Glutamatergic neuron (in vitro differentiated cells): ENCODE results near the gene LIM2. TPM values are rescaled to one million over a fixed set of nuclear protein-coding genes. Genes with fewer than 3 reads are reported as not detected.

Source experiments
- DNase-seq: peaks from one replicate; pipeline ENCODE4 v3.0.0; 2022
- H3K27ac Mint-ChIP-seq: one replicate; pipeline ENCODE4 v1.8.0; 2020; ENCODE audit warnings: mild to moderate bottlenecking, mixed read lengths, inconsistent platforms; ENCODE audit not compliant: unreplicated experiment
- H3K27me3 Mint-ChIP-seq: one replicate; pipeline ENCODE4 v1.8.0; 2020; ENCODE audit warnings: mild to moderate bottlenecking, moderate library complexity, mixed read lengths, inconsistent platforms; ENCODE audit not compliant: unreplicated experiment
- H3K36me3 Mint-ChIP-seq: one replicate; pipeline ENCODE4 v1.8.0; 2020; ENCODE audit warnings: mild to moderate bottlenecking, mixed read lengths, inconsistent platforms; ENCODE audit not compliant: unreplicated experiment
- H3K4me1 Mint-ChIP-seq: one replicate; pipeline ENCODE4 v1.8.0; 2020; ENCODE audit warnings: mild to moderate bottlenecking, low read depth, mixed read lengths, inconsistent platforms; ENCODE audit not compliant: unreplicated experiment
- H3K4me3 Mint-ChIP-seq: one replicate; pipeline ENCODE4 v1.8.0; 2020; ENCODE audit warnings: mild to moderate bottlenecking, mixed read lengths, inconsistent platforms; ENCODE audit not compliant: unreplicated experiment
- H3K9me3 Mint-ChIP-seq: one replicate; pipeline ENCODE4 v1.8.0; 2020; ENCODE audit warnings: mild to moderate bottlenecking, moderate library complexity, mixed read lengths, inconsistent platforms; ENCODE audit not compliant: unreplicated experiment
- CTCF ChIP-seq: fragments of 200-600 bp; sonication (generic); IDR thresholded peaks from one replicate; pipeline ENCODE4 v1.5.0; 2021; ENCODE audit not compliant: partially characterized antibody, unreplicated experiment
- total RNA-seq: library from RNA; stranded (reverse); fragmentation: NEBNext Ultra II Directional; extraction: Animal tissue kit (Norgen Biotek cat#: 25700); gene quantifications from one replicate; pipeline ENCODE4 v1.2.1, GENCODE V29; 2021; ENCODE audit not compliant: unreplicated experiment

LIM2 gene
- total RNA-seq, 1 donor from 2014 or later = not detected

- peaks cover 15% of the 10 kb centered on the region for H3K9me3 Mint-ChIP-seq
- H3K4me3 Mint-ChIP-seq = no peak overlapping the region
- H3K27ac Mint-ChIP-seq = no peak overlapping the region
- H3K36me3 Mint-ChIP-seq = peaks cover 11% of the 10 kb centered on the region
- peaks cover 5% of the 10 kb centered on the region for H3K4me1 Mint-ChIP-seq
- H3K27me3 Mint-ChIP-seq = peaks cover 3% of the 10 kb centered on the region
- TF ChIP-seq CTCF = no peak
- DNase-seq = no peak
Measured at GRCh38 chr19:51352783-51353360, 34.9 kb downstream of the LIM2 start.

GRCh38 chr19:51351266-51351990 is 36.3 kb downstream of the LIM2 start:
- Mint-ChIP-seq H3K9me3 (peaks cover 15% of the 10 kb centered on the region), H3K4me1 (peaks cover 5% of the 10 kb centered on the region), H3K36me3 (peaks cover 11% of the 10 kb centered on the region), H3K27ac (no peak overlapping the region), H3K27me3 (peaks cover 3% of the 10 kb centered on the region), H3K4me3 (peak overlapping the region; percentile 48)
- no peak for DNase-seq
- TF ChIP-seq CTCF = no peak

GRCh38 chr19:51347209-51347928 is 40.4 kb downstream of the LIM2 start:
- Mint-ChIP-seq H3K9me3 (peaks cover 5% of the 10 kb centered on the region), H3K4me1 (no peaks in the 10 kb centered on the region), H3K27me3 (peaks cover 4% of the 10 kb centered on the region), H3K36me3 (peaks cover 9% of the 10 kb centered on the region), H3K4me3 (no peak overlapping the region), H3K27ac (no peak overlapping the region)
- DNase-seq = no peak
- no peak for TF ChIP-seq CTCF

- H3K27ac Mint-ChIP-seq = no peak overlapping the region
- DNase-seq = no peak
Measured at GRCh38 chr19:51346742-51347141, 41.0 kb downstream of the LIM2 start.

More at GRCh38 chr19:51346742-51347141, 41.0 kb downstream of the LIM2 start:
- no peak for TF ChIP-seq CTCF
- no peak overlapping the region for H3K4me3 Mint-ChIP-seq
- peaks cover 2% of the 10 kb centered on the region for H3K36me3 Mint-ChIP-seq
- H3K4me1 Mint-ChIP-seq = no peaks in the 10 kb centered on the region
- peaks cover 5% of the 10 kb centered on the region for H3K27me3 Mint-ChIP-seq
- peaks cover 2% of the 10 kb centered on the region for H3K9me3 Mint-ChIP-seq
